Trophoblast cell (in vitro differentiated cells and primary cell): ENCODE data around the gene EIF4G2.

Experiments
- DNase-seq, 2 donors: peaks; one replicate each; pipeline ENCODE4 v3.0.0-alpha.2; 2016
- H2AFZ ChIP-seq: 2 replicates; pipeline ENCODE4 v1.6.1; 2013; ENCODE audit warnings: low read length, moderate library complexity, mild to moderate bottlenecking; ENCODE audit not compliant: insufficient read depth, poor library complexity
- H2AK5ac ChIP-seq: 2 replicates; pipeline ENCODE4 v1.6.1; 2013; ENCODE audit warnings: mild to moderate bottlenecking, low read length
- H2BK120ac ChIP-seq: 2 replicates; pipeline ENCODE4 v1.6.1; 2013; ENCODE audit warnings: low read length, mild to moderate bottlenecking, moderate library complexity; ENCODE audit not compliant: insufficient read depth, poor library complexity
- H2BK12ac ChIP-seq: 2 replicates; pipeline ENCODE4 v1.6.1; 2013; ENCODE audit warnings: mild to moderate bottlenecking, low read length, moderate library complexity
- H2BK5ac ChIP-seq: 2 replicates; pipeline ENCODE4 v1.6.1; 2013; ENCODE audit warnings: low read length, low read depth, moderate library complexity, mild to moderate bottlenecking; ENCODE audit not compliant: poor library complexity
- H3K14ac ChIP-seq: 2 replicates; pipeline ENCODE4 v1.6.1; 2013; ENCODE audit warnings: mild to moderate bottlenecking, low read length
- H3K18ac ChIP-seq: 2 replicates; pipeline ENCODE4 v1.6.1; 2013; ENCODE audit warnings: mild to moderate bottlenecking, low read length
- H3K23ac ChIP-seq: 2 replicates; pipeline ENCODE4 v1.6.1; 2013; ENCODE audit warnings: low read length
- H3K27ac ChIP-seq: 2 replicates; pipeline ENCODE4 v1.5.1; 2013; ENCODE audit warnings: low read depth, mild to moderate bottlenecking, inconsistent platforms, low read length, moderate library complexity
- H3K27me3 ChIP-seq: 2 replicates; pipeline ENCODE4 v1.6.1; 2013; ENCODE audit warnings: inconsistent platforms, mild to moderate bottlenecking, low read length, moderate library complexity; ENCODE audit not compliant: insufficient read depth
- H3K36me3 ChIP-seq, 2 experiments: 1 replicate in 1 of 2; 2 replicates in 1 of 2; pipeline ENCODE4 v1.6.1; 2013; ENCODE audit warnings: low read length in 2 of 2, mild to moderate bottlenecking in 2 of 2, moderate library complexity in 1 of 2; ENCODE audit not compliant: insufficient read depth in 2 of 2, control insufficient read depth in 1 of 2
- H3K4ac ChIP-seq: 2 replicates; pipeline ENCODE4 v1.6.1; 2013; ENCODE audit warnings: low read depth, mild to moderate bottlenecking, low read length, moderate library complexity
- H3K4me1 ChIP-seq, 2 experiments: 1 replicate in 1 of 2; 2 replicates in 1 of 2; pipeline ENCODE4 v1.6.1; 2013; ENCODE audit warnings: low read length in 2 of 2, mild to moderate bottlenecking in 2 of 2, moderate library complexity in 1 of 2; ENCODE audit not compliant: insufficient read depth in 2 of 2, control insufficient read depth in 1 of 2
- H3K4me2 ChIP-seq: 2 replicates; pipeline ENCODE4 v1.6.1; 2013; ENCODE audit warnings: inconsistent platforms, mild to moderate bottlenecking, low read length, moderate library complexity
- H3K4me3 ChIP-seq: 2 replicates; pipeline ENCODE4 v1.5.1; 2013; ENCODE audit warnings: mild to moderate bottlenecking, low read depth, low read length, inconsistent platforms
- H3K79me1 ChIP-seq: one replicate; pipeline ENCODE4 v1.6.1; 2013; ENCODE audit warnings: low read length
- H3K79me2 ChIP-seq: 2 replicates; pipeline ENCODE4 v1.6.1; 2013; ENCODE audit warnings: low read length, mild to moderate bottlenecking; ENCODE audit not compliant: control insufficient read depth, insufficient read depth, poor library complexity
- H3K9ac ChIP-seq: 2 replicates; pipeline ENCODE4 v1.6.1; 2013; ENCODE audit warnings: mild to moderate bottlenecking, low read length
- H3K9me3 ChIP-seq: 2 replicates; pipeline ENCODE4 v1.6.1; 2013; ENCODE audit warnings: low read depth, mild to moderate bottlenecking, control low read depth, inconsistent platforms, low read length; ENCODE audit not compliant: insufficient read depth
- H4K12ac ChIP-seq: 2 replicates; pipeline ENCODE4 v1.6.1; 2013; ENCODE audit warnings: low read depth, mild to moderate bottlenecking, low read length, moderate library complexity
- H4K8ac ChIP-seq: 2 replicates; pipeline ENCODE4 v1.6.1; 2013; ENCODE audit warnings: low read depth, mild to moderate bottlenecking, low read length, moderate library complexity
- H4K91ac ChIP-seq: one replicate; pipeline ENCODE4 v1.6.1; 2013; ENCODE audit warnings: low read depth, mild to moderate bottlenecking, low read length, moderate library complexity
- WGBS: extraction: QIAGEN DNeasy Blood & Tissue Kit; methylation state at CpG from one replicate; pipeline ENCODE4 v1.1.7; 2013; ENCODE audit warnings: missing lambda C conversion rate; ENCODE audit not compliant: insufficient read length, insufficient coverage; ENCODE audit errors: extremely low coverage; 5-methylcytosine and 5-hydroxymethylcytosine counted together

The EIF4G2 gene

DNA sequence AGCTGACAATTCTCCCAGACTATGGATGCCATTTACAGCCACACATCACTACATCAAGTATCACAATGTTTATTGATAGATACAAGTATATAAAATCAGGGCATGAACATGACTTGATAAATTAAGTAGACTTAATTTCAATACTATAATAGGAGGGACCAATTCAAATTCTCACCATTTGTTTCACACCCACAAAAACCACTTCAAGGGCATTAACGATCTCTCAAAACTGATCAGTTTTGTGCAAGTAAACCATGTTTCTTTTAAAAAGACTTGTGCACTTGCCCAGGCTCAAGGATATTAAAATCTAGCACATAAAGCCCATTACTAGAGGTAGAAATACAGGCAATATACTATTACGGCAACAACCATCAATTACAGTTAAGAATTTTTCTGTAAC, 11.7 kb downstream of the EIF4G2 start:
- Histone ChIP-seq H3K4ac (no peak overlapping the region), H3K27me3 (no peaks in the 10 kb centered on the region)

DNA sequence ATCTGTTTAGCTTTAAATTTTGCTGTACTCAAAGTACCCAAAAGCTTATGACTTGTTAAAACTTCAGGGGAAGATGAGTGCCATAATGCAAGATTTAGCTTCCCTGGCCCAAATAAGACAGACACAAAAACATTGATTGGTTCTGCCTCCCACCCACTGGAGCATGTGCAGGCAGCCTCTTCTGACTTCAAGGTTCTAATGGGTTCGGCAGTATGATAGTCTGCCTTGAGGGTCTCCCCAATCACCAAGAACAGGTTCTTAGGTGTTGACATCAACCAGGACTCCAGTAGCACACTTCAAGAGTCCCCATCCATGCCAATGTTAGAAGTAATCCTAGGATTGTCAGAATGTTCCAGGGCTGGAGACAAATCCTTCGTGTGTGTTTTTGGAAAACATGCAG, 12.5 kb downstream of the EIF4G2 start:
- no peaks in the 10 kb centered on the region for H3K79me1 ChIP-seq
- H2AK5ac ChIP-seq, result no peak overlapping the region
- no peak overlapping the region for H2AFZ ChIP-seq
- no peaks in the 10 kb centered on the region for H3K27me3 ChIP-seq
- H3K4me2 ChIP-seq, result no peak overlapping the region
- WGBS, result no CpG with 5 or more reads among the region's 2 CpGs
- no peak overlapping the region for H2BK12ac ChIP-seq
- H3K9ac ChIP-seq, result no peak overlapping the region
- H3K4me3 ChIP-seq, result no peak overlapping the region
- H3K79me2 ChIP-seq, result no peaks in the 10 kb centered on the region
- no peaks in the 10 kb centered on the region for H3K9me3 ChIP-seq
- no peak overlapping the region for H4K91ac ChIP-seq
- no peak overlapping the region for H3K18ac ChIP-seq
- H3K14ac ChIP-seq, result no peak overlapping the region
- H3K23ac ChIP-seq, result no peak overlapping the region
- H2BK5ac ChIP-seq, result no peak overlapping the region
- H3K4me1 ChIP-seq, result peaks cover 0 to 1% of the 10 kb centered on the region in 2 experiments
- no peak overlapping the region for H3K27ac ChIP-seq
- DNase-seq, result no peak
- H2BK120ac ChIP-seq, result no peak overlapping the region
- peaks cover 7 to 36% of the 10 kb centered on the region in 2 experiments for H3K36me3 ChIP-seq
- H4K12ac ChIP-seq, result no peak overlapping the region
- H4K8ac ChIP-seq, result no peak overlapping the region
- H3K4ac ChIP-seq, result no peak overlapping the region

More for the DNA sequence above, 11.7 kb downstream of the EIF4G2 start:
- H3K4me1 ChIP-seq, result peaks cover 0 to 1% of the 10 kb centered on the region in 2 experiments
- no peak overlapping the region for H2BK5ac ChIP-seq
- no peak overlapping the region for H2AK5ac ChIP-seq
- H3K23ac ChIP-seq, result no peak overlapping the region
- H2AFZ ChIP-seq, result no peak overlapping the region
- H3K4me2 ChIP-seq, result no peak overlapping the region
- H3K79me2 ChIP-seq, result no peaks in the 10 kb centered on the region
- H3K4me3 ChIP-seq, result no peak overlapping the region
- H2BK12ac ChIP-seq, result no peak overlapping the region
- H2BK120ac ChIP-seq, result no peak overlapping the region
- no peak overlapping the region for H4K91ac ChIP-seq
- no peak overlapping the region for H3K18ac ChIP-seq
- no CpG with 5 or more reads among the region's 2 CpGs for WGBS
- H3K36me3 ChIP-seq, result peaks cover 8 to 42% of the 10 kb centered on the region in 2 experiments
- no peak for DNase-seq
- H3K9me3 ChIP-seq, result no peaks in the 10 kb centered on the region
- no peak overlapping the region for H3K14ac ChIP-seq
- no peak overlapping the region for H4K12ac ChIP-seq
- H3K79me1 ChIP-seq, result no peaks in the 10 kb centered on the region
- H3K9ac ChIP-seq, result no peak overlapping the region
- no peak overlapping the region for H4K8ac ChIP-seq
- H3K27ac ChIP-seq, result no peak overlapping the region

DNA sequence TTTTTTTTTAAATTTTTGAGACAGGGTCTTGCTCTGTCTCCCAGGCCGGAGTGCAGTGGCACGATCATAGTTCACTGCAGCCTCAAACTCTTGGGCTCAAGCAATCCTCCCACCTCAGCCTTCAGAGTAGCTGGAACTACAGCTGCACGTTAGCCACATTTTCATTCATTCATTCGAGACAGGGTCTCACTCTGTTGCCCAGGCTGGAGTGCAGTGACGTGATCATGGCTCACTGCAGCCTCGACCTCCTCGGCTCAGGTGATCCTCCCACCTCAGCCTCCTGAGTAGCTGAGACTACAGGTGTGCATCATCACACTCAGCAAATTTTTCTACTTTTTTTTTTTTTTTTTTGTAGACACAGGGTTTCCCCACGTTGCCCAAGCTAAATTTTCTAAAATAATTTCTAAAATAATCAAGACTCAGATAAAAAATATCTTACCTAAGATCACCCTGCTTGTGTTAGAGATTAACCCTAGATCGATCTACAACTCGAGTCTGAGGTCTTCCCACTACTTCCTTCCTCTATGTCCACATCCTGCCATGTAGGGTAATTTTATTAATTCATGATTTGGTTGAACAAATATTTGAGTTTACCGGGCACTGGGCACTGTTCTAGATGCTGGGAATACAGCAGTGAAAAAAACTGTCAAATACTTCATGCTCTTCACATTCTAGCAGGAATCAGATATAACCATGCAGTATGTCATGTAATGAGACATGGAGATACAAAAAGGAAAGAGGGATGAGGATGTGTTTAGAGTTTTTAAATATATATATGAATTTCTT, 15.1 kb downstream of the EIF4G2 start:
- Histone ChIP-seq H4K8ac (no peak overlapping the region), H3K18ac (no peak overlapping the region), H3K4me2 (no peak overlapping the region), H2AK5ac (no peak overlapping the region), H3K23ac (no peak overlapping the region), H3K9ac (no peak overlapping the region), H2BK12ac (no peak overlapping the region), H3K27ac (no peak overlapping the region), H2AFZ (no peak overlapping the region), H3K14ac (no peak overlapping the region), H4K91ac (no peak overlapping the region), H2BK5ac (no peak overlapping the region), H3K4me3 (no peak overlapping the region), H4K12ac (no peak overlapping the region), H2BK120ac (no peak overlapping the region), H3K4me1 (peaks cover 0 to 1% of the 10 kb centered on the region in 2 experiments), H3K9me3 (no peaks in the 10 kb centered on the region), H3K79me1 (no peaks in the 10 kb centered on the region), H3K79me2 (no peaks in the 10 kb centered on the region), H3K27me3 (no peaks in the 10 kb centered on the region), H3K36me3 (peaks cover 5 to 19% of the 10 kb centered on the region in 2 experiments), H3K4ac (no peak overlapping the region)
- no CpG with 5 or more reads among the region's 11 CpGs for WGBS
- no peak for DNase-seq

- Histone ChIP-seq H3K79me1 (no peaks in the 10 kb centered on the region), H3K79me2 (no peaks in the 10 kb centered on the region), H3K4me1 (peaks cover 0 to 1% of the 10 kb centered on the region in 2 experiments), H2BK12ac (no peak overlapping the region), H3K9ac (no peak overlapping the region), H2BK120ac (no peak overlapping the region), H3K4ac (no peak overlapping the region), H3K36me3 (peaks cover 2 to 9% of the 10 kb centered on the region in 2 experiments), H3K4me2 (no peak overlapping the region), H3K9me3 (no peaks in the 10 kb centered on the region), H4K91ac (no peak overlapping the region), H3K18ac (no peak overlapping the region), H2BK5ac (no peak overlapping the region), H4K8ac (no peak overlapping the region), H2AK5ac (no peak overlapping the region), H3K27me3 (no peaks in the 10 kb centered on the region), H3K4me3 (no peak overlapping the region), H2AFZ (no peak overlapping the region), H3K14ac (no peak overlapping the region), H3K23ac (no peak overlapping the region), H4K12ac (no peak overlapping the region), H3K27ac (no peak overlapping the region)
- DNase-seq, result peak; percentile 86 to 96
- WGBS, result no CpG with 5 or more reads among the region's 24 CpGs
These were observed 16.2 kb downstream of the EIF4G2 start for GRCh38 chr11:10792385-10793068.
